GM19463 (cell line): Measurements from ENCODE around the gene IGHMBP2.
"Not testable (repeated sequence)": the region's sequence is repeated elsewhere in the genome, so short reads cannot be mapped to it uniquely, and the experiment has no call there.

Experiments used
- ATAC-seq: cut with Tn5 transposase; IDR thresholded peaks from one replicate; pipeline ENCODE4 v1.9.1; 2021; ENCODE audit warnings: mild to moderate bottlenecking, moderate library complexity; ENCODE audit not compliant: unreplicated experiment

The IGHMBP2 gene

DNA sequence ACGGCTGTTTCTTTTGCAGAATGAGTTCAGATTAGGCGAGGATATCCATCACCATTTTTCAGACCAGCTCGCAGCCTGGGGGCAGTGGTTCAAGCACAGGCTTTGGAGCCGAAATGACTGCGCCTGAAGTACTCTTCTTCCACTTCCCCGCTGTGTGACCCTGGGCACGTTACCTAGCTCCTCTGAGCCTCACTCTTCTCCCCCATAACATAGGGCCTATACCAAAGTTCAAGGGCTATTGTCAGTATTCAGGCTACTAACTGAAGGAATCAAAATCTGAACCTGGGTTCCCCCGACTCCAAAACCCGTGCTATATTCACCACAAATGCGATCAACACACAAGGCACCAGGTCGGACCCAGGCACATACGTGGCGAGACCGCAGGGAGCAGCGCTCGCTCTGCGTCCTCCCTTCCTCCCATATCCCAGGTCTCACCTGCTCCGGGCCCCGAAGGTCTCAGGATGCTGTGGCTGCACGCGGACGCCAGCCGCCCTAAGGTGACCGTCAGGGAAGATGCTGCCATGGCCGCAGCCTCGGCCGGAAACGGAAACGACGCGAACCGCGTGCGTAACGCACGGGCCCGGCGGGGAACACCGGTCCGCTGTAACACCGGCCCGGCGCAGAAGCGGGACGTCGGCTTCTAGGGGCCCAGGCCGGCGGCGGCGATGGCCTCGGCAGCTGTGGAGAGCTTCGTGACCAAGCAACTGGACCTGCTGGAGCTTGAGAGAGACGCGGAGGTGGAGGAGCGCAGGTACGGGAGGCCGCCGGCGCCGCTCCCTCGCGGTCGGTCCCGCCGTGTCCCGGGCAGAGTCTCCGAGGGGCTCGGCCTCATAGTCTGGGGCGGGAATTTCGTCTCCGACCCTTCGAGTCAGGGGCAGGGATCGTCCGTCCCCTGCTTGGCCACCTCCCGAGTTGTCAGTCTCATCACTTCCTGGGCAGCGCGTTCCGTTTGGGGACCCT, at the start of gene IGHMBP2, which contains the start of gene MRPL21:
Gene IGHMBP2 (plus strand): TSS at position 604 of the 960 bp plus-strand sequence. CDS start 62 bp downstream, at position 666.
Gene MRPL21 (minus strand): TSS at position 545 of the 960 bp plus-strand sequence. CDS start 22 bp downstream, at position 523.
- peak; percentile 90 for ATAC-seq

DNA sequence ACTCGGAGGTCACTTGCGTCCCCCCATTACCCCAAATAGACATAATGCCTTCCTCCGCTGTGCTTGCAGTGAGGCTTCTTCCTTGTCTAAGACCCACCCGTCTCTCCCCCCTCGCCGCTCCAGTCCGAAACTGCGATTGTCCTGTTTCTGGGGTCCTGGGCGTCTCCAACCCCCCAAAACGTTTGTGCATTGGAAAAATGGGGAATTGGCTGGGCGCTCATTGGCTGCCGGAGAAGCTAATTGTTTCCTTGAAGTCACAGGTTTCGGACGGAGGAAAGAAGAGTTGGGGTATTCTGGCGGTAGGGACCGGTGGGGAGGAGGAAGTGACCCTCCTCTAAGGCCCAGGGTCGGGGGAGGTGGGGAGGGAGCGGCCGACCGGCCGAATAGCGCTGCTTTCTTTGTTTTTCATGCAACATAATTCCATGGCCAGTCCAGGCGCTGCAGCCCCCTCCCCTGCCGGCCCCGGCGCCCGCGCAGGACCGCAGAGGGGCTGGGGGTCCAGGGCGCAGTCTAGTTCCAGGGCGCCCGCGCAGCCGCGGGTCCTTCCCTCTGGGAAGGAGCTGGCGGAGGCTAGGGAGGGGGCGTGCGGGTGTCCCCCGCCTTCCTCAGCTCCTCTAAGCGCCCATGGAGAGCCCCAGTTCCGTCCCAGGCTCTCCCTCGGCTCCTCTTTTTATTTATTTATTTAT, 49.3 kb upstream of the IGHMBP2 start:
- no peak for ATAC-seq

DNA sequence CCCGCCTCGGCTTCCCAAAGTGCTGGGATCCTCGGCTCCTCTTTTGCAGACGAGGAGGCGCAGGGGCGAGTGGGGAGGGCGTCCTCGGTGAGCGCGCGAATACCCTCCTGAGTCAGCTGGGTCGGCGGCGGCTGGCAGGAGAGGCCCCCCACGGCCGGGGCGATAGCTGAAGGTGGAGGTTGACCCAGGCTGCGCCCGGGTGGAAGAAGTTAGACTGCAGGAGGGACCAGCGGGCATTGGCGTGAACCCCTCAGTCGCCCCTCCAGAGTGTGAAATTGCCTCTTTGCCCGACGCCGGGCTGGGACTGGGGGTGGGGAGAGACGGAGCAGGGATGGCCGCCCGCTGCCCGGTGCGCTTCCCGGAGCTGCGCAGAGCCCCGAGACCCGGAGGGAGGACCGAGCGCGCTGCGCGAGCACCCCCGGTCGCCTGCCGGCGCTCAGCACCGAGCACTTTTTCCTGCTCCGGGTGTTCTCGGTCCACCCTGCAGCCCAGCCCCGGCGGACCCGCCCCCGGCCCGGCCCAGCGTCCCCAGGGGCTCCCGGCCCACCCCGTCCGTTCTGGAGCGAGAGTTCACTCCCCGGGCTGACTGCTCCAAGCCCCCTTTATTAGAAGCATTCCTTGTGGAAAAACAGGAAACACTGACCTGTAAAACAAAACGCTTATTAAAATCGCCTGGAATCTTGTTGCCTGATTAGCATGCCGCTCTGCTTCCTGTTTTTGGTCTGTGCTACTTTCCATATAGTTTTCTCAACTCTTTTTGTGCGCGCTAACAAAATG, 48.3 kb upstream of the IGHMBP2 start:
- no peak for ATAC-seq

DNA sequence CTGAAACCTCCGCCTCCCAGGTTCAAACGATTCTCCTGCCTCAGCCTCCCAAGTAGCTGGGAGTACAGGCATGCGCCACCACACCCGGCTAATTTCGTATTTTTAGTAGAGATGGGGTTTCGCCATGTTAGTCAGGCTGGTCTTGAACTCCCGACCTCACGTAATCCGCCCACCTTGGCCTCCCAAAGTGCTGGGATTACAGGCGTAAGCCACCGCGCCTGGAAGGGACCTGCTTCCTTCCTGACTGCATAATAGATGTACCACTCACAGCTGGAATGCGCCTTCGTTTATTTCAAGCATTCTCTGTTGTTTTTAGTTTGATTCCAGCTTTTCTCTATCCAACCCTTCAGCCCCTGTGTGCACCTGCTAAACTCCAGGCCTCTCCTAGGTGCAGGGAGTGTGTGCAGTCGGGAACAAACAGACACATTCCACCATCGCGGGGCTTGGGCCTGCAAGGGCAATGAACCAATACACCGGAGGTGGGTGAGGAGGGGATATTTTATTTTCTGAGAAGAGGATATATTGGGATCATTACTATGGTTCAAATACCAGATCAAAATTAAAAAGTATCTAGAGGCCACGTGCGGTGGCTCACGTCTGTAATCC, 47.2 kb upstream of the IGHMBP2 start:
- ATAC-seq = not testable (repeated sequence)

DNA sequence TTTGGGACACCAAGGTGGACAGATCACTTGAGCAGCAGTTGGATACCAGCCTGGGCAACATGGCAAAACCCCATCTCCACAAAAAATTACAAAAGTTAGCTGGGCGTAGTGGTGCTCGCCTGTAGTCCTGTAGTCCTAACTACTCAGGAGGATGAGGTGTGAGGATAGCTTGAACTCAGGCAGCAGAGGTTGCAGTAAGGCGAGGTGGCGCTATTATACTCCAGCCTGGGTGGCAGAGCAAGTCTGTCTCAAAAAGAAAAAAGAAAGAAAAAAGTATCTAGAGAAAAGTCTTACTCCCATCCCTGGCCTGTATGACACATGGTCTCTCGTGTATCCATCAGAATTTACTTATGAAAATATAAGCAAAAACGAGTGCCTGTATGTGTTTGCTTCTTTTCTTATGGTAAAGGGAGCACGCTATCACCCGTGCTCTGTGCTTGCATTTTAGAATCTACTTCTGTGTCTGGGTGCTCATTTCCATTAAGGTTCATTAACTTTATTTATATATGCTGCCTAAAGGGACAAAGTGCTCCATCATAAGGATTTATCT, 46.6 kb upstream of the IGHMBP2 start:
- no peak for ATAC-seq

DNA sequence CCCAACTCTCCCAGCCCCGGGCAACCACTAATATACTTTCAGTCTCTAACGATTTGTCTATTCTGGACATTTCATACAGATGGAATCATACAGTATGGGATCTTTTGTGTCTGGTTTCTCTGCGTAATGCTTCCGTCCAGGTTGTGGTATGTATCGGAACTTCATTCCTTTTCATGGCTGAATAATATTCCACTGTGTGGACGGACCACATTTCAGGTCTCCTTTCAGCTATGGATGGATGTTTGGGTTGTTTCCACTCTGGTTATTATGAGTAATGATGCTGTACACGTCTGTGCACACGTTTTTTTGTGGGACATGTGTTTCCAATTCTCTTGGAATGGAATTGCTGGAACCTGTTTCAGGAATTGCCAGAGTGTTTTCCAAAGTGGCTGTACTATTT, 44.6 kb upstream of the IGHMBP2 start:
- no peak for ATAC-seq

DNA sequence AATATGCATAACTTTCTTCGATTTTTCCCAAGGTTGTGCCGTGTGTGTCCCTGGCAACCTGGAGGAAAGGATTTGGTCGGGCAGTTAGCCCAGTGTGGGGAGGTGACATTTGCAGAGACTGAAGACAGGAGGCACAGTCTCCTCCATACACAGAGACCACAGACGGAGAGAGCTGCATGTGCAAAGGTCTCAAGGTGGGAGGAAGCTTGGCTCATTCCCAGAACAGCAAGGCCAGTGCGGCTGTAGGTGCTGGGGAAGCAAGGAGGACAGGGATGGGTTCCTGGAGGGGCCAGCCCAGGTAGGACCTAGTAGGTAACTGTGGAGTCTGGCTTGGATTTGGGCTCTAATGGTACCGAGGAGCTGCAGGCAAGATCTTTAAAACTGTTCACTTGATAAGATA, 41.3 kb upstream of the IGHMBP2 start:
- no peak for ATAC-seq

DNA sequence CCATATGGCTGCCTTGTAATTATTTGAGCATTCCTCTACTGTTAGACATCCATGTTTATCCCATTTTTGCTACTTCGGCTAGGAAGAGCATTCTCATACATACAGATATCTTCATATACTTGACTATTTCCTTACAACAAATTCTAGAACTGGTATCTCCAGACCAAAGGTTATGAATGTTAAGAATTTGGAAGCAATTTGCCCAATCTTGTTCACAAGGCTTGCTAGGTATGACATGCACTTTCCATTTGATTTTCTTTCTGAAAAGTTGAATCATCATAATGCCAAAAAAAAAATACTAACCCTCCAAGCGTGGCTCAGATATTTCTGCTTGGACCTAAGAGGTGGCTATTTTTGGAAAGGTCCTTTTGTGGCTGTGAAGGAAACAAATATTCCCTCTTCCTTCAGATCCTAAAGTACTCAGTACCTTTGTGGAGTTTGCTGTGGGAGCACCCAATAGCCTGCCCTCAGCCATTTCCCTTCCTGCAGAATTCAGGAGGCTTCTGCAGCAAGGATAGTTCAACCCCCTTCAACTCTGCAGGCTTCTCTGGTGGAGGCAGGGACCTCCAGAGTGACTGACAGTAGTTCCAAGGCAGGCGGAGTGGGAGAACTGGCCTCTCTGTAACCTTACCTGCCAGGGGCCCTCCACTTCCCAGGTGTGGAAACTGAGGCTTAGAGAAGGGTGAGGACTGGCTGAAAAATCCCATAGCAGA, 40.0 kb upstream of the IGHMBP2 start:
- ATAC-seq = no peak

DNA sequence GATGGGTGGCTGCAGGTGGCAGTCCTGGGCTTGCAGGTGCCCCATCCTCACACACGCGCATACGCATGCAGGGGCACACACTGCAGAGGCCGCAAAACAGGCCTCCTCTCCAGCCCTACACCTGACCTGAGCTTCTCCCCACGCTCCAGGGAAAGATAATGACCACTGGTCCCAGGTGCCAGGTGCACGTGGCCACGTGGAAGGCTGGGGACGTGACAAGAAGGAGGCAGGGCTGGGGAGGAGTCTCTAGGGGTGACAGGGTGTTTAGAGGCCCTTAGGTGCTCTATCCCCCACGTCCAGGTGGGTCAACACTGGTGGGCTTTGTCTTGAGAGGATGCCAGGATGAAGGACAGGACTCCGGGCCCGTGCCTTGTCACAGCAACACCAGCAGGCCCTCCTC, 38.5 kb upstream of the IGHMBP2 start:
- ATAC-seq = no peak

DNA sequence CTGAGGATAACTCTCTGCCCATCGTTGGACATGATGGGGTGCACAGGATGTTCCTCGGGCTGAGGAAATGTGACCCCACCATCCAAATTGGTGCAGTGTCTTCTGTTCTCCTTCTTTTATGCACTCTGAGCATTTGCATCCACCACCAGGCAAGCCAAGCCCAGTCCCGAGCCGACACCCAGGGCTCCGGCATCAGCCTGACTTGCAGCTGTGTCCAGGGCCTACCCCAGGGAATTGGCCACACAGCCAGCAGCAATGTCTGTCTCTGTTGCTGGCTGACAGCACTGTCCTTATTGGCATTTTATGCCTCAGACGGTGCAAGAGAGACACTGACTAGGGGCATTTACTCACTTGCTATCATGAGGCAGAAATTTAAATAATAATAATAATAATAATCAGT, 36.6 kb upstream of the IGHMBP2 start:
- ATAC-seq = no peak

DNA sequence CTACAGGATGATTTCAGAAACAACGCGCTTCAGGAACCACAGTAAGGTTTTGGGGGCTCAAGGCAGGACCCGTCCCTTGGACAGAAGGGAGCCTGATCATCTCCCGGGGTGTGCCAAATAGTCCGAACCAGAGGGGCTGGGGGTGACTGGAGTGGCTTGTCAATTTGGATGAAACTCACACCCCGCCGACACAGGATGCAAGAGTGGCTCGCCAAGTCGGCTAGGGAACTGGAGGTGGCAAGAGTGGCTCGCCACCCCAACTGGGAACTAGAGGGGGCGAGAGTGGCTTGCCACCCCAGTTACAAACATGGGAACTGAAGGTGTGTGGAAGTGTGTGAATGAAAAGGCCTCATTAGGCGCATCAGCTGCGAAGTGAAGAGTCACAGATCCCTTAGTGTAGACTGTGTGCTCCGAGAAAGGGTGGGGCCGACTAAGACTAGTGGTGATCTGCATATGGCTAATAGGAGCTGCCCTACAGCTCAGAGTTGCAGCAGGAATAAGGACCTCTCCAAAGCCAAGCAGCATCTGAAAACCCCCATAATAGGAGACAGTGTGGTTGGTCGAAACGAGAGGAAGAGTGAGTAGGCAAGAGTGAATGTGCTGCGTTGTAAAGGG, 35.4 kb upstream of the IGHMBP2 start:
- no peak for ATAC-seq

DNA sequence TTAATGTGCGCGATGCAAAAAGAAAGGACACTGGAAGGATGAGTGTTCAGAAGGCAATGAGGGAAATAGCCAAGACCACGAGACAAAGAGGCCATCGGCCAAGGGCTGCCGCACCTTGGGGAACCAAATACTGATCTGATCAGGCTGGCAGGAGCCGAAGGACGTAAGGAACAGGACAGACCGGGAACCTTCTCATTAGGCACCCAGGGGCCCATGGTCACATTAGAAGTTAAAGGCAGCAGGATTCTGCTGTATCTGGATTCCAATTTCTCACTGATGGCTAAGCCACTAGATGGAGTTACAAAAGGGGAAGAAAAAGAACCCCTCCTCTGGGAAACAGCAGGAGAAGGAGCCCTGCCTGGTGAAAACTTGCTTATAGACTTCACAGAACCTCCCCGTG, 33.2 kb upstream of the IGHMBP2 start:
- no peak for ATAC-seq

DNA sequence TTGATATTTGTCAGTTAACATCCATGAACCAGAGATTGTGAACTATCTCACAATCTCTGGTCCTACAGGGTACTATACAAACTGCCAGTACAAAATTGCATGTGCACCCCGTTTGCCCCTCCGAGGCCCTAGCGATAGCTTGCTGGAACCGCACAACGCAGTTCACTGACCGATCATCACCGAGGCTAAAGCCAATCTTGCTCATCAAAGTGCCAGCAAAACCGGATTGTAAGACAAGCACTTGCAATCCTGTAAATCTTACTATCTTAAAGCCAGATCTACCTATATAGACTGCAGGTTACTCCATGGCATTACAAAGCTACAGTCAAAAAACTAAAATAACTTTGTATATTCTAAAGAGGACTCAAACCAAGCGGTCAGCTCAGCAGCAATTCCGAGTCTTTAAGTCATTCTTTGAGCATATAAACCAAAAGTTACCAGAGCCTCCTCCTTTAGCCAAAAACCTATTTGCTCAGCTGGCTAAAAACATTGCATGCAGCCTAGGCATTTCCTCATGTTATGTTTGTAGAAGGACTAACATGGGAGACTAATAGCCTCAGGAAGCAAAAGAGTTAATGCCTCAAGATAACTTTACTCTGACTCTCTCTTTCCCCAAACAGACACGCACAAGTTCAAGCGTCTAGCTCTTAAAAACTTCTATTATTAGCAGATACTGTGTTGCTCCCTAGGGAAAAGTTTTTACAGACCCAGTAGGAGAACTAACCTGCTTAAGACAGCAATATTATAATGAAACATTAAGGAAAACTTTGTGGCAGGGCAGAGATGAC, 31.3 kb upstream of the IGHMBP2 start:
- ATAC-seq = no peak

DNA sequence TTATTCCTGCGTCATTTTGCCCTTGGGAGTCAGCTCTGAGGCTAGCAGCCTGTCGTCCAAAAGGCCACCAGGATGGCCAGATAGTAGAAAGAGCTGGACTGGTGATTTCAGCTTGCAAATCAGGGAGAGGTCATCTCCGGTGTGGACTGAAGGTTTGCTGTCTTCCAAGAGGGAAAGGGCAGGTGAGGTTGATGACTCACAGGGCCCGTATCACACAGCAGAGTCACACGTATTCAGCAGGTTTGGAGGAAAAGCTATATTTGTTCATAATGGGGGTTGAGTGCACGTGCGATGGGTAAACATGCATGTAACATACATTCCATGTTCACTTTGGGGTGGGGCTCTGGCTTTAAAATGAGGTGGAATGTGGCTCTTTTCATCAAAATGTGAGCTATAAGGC, 25.7 kb upstream of the IGHMBP2 start:
- no peak for ATAC-seq

DNA sequence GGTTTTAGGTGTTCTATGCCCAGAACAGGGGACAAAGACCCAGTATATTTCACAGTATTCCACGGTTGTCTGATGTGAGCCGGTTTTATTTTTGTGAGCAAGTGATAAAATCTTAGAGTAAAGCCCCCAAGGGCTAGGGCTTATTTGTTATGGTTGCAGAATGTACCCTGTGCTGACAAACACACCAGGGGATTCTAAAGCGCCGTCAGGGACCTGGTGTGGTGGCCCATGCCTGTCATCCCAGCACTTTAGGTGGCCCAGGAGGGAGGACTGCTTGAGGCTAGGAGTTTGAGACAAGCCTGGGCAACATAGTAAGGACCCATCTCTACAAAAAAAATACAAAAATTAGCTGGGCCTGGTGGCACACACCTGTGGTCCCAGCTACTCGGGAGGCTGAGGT, 22.8 kb upstream of the IGHMBP2 start:
- no peak for ATAC-seq

DNA sequence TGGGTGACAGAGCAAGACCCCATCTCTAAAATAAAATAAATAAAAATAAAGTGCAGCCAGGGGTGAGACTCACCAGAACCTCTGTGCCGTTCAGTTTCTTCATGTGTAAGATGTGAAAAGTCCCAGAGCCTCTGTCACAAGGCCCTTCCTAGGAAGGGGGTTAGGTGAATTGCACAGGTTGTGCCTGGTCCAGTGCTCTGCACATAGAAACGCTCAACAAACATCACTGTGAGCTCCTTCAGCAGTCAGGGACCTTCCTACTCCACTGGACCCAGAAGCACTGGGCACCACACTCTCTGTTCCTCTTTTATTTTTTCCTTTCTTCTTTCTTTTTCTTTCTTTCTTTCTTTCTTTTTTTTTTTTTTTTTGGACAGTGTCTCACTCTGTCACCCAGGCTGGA, 22.4 kb upstream of the IGHMBP2 start:
- ATAC-seq = no peak

DNA sequence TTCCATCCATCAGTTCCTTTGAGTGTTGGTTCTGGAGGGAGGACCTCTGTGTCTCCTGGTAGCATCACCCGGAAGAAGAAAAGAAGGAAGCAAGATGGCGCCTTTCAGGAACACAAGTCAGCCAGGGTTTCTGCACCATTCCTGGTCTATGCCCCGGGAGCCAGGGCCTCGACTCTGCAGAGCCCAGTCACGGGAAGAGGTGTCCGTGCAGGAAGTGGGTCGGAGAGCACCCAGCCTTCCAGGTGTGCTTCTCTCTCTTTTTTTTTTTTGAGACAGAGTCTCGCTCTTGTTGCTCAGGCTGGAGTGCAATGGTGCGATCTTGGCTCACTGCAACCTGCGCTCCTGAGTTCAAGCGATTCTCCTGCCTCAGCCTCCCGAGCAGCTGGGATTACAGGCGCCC, 21.3 kb upstream of the IGHMBP2 start:
- ATAC-seq = no peak

DNA sequence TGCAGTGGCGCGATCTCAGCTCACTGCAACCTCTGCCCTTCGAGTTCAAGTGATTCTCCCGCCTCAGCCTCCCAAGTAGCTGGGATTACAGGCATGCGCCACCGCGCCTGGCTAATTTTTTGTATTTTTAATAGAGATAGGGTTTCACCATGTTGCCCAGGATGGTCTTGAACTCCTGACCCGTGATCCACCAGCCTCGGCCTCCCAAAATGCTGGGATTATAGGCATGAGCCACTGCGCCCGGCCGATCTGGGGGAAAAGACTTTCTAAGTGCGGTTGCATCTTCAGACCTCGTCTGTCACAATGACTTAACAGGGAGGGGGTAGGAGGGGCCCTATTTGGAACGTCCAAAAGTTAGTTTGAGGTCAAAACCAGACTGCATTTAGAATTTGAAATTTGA, 18.9 kb upstream of the IGHMBP2 start:
- not testable (repeated sequence) for ATAC-seq
